Neural cell (in vitro differentiated cells): ENCODE measurements around the gene RNGTT. TPM values are rescaled to one million over a fixed set of nuclear protein-coding genes. Genes with fewer than 3 reads are reported as not detected.

Experiments used
- H2AFZ ChIP-seq: fragments of 200-600, 300-800 bp; sonication (generic), shearing (Covaris generic); 2 replicates; pipeline ENCODE4 v1.6.0; 2014; ENCODE audit warnings: low read depth, mild to moderate bottlenecking, antibody characterized with exemption, low read length, moderate library complexity
- H3F3A ChIP-seq: fragments of 200-600 bp; shearing (Covaris generic); 2 replicates; pipeline ENCODE4 v1.6.1; 2016; ENCODE audit warnings: mild to moderate bottlenecking, moderate library complexity, mixed read lengths, antibody characterized with exemption, low read length; ENCODE audit not compliant: insufficient read depth, poor library complexity, severe bottlenecking
- H3K27ac ChIP-seq: fragments of 200-600, 300-800 bp; sonication (generic), shearing (Covaris generic); 2 replicates; pipeline ENCODE4 v1.5.1; 2014; ENCODE audit warnings: mild to moderate bottlenecking, low read length, moderate library complexity
- H3K27me3 ChIP-seq: fragments of 300-800, 200-600 bp; sonication (generic), shearing (Covaris generic); 2 replicates; pipeline ENCODE4 v1.6.0; 2014; ENCODE audit warnings: mild to moderate bottlenecking, low read depth, low read length, moderate library complexity; ENCODE audit not compliant: insufficient read depth
- H3K36me3 ChIP-seq: fragments of 300-800, 200-600 bp; sonication (generic), shearing (Covaris generic); 2 replicates; pipeline ENCODE4 v1.5.1; 2014; ENCODE audit warnings: mild to moderate bottlenecking, antibody characterized with exemption, low read length, moderate library complexity; ENCODE audit not compliant: insufficient read depth
- H3K4me2 ChIP-seq: fragments of 300-800, 200-600 bp; sonication (generic), shearing (Covaris generic); 2 replicates; pipeline ENCODE4 v1.6.0; 2014; ENCODE audit warnings: mild to moderate bottlenecking, low read length
- H3K4me3 ChIP-seq: fragments of 300-800, 200-600 bp; sonication (generic), shearing (Covaris generic); 2 replicates; pipeline ENCODE4 v1.5.1; 2014; ENCODE audit warnings: mild to moderate bottlenecking, low read length, moderate library complexity
- H3K79me2 ChIP-seq: fragments of 200-600 bp; shearing (Covaris generic); replicated peaks from 2 replicates; pipeline ENCODE4 v1.6.0; 2014; ENCODE audit warnings: mild to moderate bottlenecking, low read length, moderate library complexity; ENCODE audit not compliant: insufficient read depth
- H3K9ac ChIP-seq: fragments of 300-800, 200-600 bp; sonication (generic), shearing (Covaris generic); 2 replicates; pipeline ENCODE4 v1.6.1; 2016; ENCODE audit warnings: mild to moderate bottlenecking, low read length, mixed read lengths
- H3K9me2 ChIP-seq: fragments of 200-600 bp; shearing (Covaris generic); 2 replicates; pipeline ENCODE4 v1.6.1; 2016; ENCODE audit warnings: mild to moderate bottlenecking, low read length, mixed read lengths; ENCODE audit not compliant: insufficient read depth
- H3K9me3 ChIP-seq: fragments of 200-600, 300-800 bp; sonication (generic), shearing (Covaris generic); 2 replicates; pipeline ENCODE4 v1.6.1; 2016; ENCODE audit warnings: mild to moderate bottlenecking, mixed run types, low read length, moderate library complexity, mixed read lengths
- H4K20me1 ChIP-seq: fragments of 200-600 bp; shearing (Covaris generic); 2 replicates; pipeline ENCODE4 v1.6.1; 2016; ENCODE audit warnings: mild to moderate bottlenecking, mixed run types; ENCODE audit not compliant: insufficient read depth
- EP300 ChIP-seq: fragments of 450-650 bp; conservative IDR thresholded peaks from 2 replicates; pipeline ENCODE4 v1.6.1; 2014; ENCODE audit warnings: antibody characterized with exemption, mild to moderate bottlenecking, moderate library complexity; ENCODE audit not compliant: poor library complexity, severe bottlenecking
- EZH2 ChIP-seq: fragments of 200-600, 300-800 bp; shearing (Covaris generic), sonication (generic); IDR thresholded peaks from 2 replicates; pipeline ENCODE4 v1.6.1; 2014; ENCODE audit warnings: antibody characterized with exemption, low read length, borderline replicate concordance, mild to moderate bottlenecking; ENCODE audit not compliant: insufficient read depth, poor library complexity, severe bottlenecking
- MXI1 ChIP-seq: fragments of 450-650 bp; conservative IDR thresholded peaks from 2 replicates; pipeline ENCODE4 v1.6.1; 2014; ENCODE audit warnings: antibody characterized with exemption, mild to moderate bottlenecking; ENCODE audit not compliant: poor library complexity, severe bottlenecking
- POLR2AphosphoS5 ChIP-seq: IDR thresholded peaks from 2 replicates; pipeline ENCODE4 v1.6.1; 2012
- RAD21 ChIP-seq: fragments of 450-650 bp; conservative IDR thresholded peaks from 2 replicates; pipeline ENCODE4 v1.6.1; 2014; ENCODE audit warnings: antibody characterized with exemption, mild to moderate bottlenecking, moderate library complexity
- SMC3 ChIP-seq: fragments of 450-650 bp; conservative IDR thresholded peaks from 2 replicates; pipeline ENCODE4 v1.6.1; 2014; ENCODE audit warnings: antibody characterized with exemption, mild to moderate bottlenecking, moderate library complexity; ENCODE audit not compliant: poor library complexity
- TAF1 ChIP-seq: IDR thresholded peaks from 2 replicates; pipeline ENCODE4 v1.6.1; 2012; ENCODE audit warnings: low read depth
- polyA plus RNA-seq: library from polyadenylated mRNA; depleted of rRNA; stranded (reverse); fragments of >200 nt; gene quantifications from 2 replicates; pipeline ENCODE4 v1.2.3, GENCODE V29; 2014
- TF ChIP-seq, protein P1 (sequence below): IDR thresholded peaks from 2 replicates; pipeline ENCODE4 v1.6.1; 2012; ENCODE audit warnings: borderline replicate concordance
- TF ChIP-seq, protein P2 (sequence below): fragments of 450-650 bp; IDR thresholded peaks from 2 replicates; pipeline ENCODE4 v1.5.1; 2014; ENCODE audit warnings: antibody characterized with exemption, mild to moderate bottlenecking, moderate library complexity; ENCODE audit not compliant: poor library complexity, severe bottlenecking

Gene RNGTT
- polyA plus RNA-seq, 1 donor from 2014 or later, result 28.3 TPM

DNA sequence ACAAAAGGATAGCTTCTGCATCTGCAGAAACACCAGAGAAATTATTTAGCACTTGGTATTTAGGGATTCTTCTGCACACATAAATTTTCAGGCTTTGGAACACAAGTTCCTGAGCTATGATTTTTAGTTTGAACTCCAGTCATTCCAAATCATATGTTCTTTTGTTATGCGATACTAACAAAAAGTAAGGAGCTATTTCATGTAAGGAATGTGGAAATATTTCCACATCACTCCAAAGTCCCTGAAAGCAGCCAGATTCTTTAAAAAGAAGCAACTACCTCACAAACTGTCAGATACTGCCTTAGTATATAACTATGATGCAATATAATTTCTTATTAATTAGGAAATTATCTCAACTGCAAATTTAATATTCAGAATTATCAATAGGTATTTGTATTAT, 106.9 kb downstream of the RNGTT start:
- Histone ChIP-seq H3K27me3 (no peaks in the 10 kb centered on the region), H2AFZ (no peak overlapping the region), H3K4me2 (no peak overlapping the region), H3K36me3 (peaks cover 3% of the 10 kb centered on the region), H3K9ac (no peak overlapping the region), H3K27ac (no peak overlapping the region), H3K4me3 (no peak overlapping the region), H4K20me1 (no peaks in the 10 kb centered on the region), H3K9me3 (no peaks in the 10 kb centered on the region), H3K9me2 (no peaks in the 10 kb centered on the region), H3F3A (no peaks in the 10 kb centered on the region), H3K79me2 (no peaks in the 10 kb centered on the region)
- TF ChIP-seq RAD21 (no peak), SMC3 (no peak)
- TF ChIP-seq, protein P1, sequence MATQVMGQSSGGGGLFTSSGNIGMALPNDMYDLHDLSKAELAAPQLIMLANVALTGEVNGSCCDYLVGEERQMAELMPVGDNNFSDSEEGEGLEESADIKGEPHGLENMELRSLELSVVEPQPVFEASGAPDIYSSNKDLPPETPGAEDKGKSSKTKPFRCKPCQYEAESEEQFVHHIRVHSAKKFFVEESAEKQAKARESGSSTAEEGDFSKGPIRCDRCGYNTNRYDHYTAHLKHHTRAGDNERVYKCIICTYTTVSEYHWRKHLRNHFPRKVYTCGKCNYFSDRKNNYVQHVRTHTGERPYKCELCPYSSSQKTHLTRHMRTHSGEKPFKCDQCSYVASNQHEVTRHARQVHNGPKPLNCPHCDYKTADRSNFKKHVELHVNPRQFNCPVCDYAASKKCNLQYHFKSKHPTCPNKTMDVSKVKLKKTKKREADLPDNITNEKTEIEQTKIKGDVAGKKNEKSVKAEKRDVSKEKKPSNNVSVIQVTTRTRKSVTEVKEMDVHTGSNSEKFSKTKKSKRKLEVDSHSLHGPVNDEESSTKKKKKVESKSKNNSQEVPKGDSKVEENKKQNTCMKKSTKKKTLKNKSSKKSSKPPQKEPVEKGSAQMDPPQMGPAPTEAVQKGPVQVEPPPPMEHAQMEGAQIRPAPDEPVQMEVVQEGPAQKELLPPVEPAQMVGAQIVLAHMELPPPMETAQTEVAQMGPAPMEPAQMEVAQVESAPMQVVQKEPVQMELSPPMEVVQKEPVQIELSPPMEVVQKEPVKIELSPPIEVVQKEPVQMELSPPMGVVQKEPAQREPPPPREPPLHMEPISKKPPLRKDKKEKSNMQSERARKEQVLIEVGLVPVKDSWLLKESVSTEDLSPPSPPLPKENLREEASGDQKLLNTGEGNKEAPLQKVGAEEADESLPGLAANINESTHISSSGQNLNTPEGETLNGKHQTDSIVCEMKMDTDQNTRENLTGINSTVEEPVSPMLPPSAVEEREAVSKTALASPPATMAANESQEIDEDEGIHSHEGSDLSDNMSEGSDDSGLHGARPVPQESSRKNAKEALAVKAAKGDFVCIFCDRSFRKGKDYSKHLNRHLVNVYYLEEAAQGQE, result no peak

DNA sequence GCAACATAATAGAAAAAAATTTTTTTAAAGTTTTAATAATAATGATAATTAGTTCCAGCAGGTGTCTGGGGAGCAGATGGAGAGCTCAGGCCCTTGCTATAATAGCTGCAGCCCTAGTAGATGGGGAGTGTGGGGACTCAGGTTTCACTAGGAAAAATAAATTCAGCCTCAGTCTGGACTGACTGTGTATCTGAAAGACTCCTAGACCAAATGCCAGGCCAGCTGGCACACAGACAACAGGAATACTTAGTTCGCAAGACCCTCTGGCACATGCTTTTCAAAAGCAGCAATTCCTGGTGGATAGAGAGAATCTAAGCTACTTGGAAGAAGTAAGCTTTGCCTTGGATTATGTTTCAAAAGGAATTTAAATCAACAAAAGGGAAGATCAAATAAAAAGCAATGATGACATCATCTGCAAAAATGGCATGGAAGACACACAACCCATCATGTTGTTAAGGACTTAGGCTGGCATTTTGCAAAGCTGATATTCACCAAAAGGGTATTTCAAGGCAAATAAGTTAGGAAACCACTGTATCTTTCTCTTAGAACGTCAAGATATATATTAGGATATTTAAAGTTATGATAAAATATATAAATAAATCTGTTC, 107.8 kb downstream of the RNGTT start:
- Histone ChIP-seq H3K9me2 (no peaks in the 10 kb centered on the region), H4K20me1 (no peaks in the 10 kb centered on the region), H3F3A (no peaks in the 10 kb centered on the region), H3K79me2 (no peaks in the 10 kb centered on the region), H2AFZ (no peak overlapping the region), H3K4me3 (no peak overlapping the region), H3K9me3 (no peaks in the 10 kb centered on the region), H3K4me2 (no peak overlapping the region), H3K27me3 (no peaks in the 10 kb centered on the region), H3K9ac (no peak overlapping the region), H3K36me3 (peaks cover 3% of the 10 kb centered on the region), H3K27ac (no peak overlapping the region)
- TF ChIP-seq POLR2AphosphoS5, result no peak
- TF ChIP-seq EZH2, result no peak
- TF ChIP-seq EP300, result no peak
- no peak for TF ChIP-seq TAF1

DNA sequence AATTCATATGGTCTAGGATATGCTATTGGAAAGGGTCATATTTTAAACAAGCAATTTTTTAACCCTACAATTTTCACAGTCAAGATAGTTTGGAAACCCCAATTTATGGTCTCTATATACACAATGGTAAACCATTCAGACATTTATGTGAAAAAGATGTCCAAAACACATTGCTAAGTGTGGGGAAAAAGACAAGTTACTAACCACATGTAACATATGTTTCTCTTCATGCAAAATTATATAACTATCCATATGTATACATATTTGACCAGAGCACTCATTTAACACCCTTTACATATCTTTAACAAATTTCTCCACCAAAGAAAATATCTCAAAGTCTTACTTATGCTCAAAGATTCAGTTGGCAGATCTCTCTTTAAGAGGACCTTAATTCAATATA, 110.6 kb downstream of the RNGTT start:
- no peaks in the 10 kb centered on the region for H3K36me3 ChIP-seq
- H4K20me1 ChIP-seq, result no peaks in the 10 kb centered on the region
- H3K4me2 ChIP-seq, result no peak overlapping the region
- no peaks in the 10 kb centered on the region for H3K9me3 ChIP-seq
- no peak overlapping the region for H3K4me3 ChIP-seq
- H3K27ac ChIP-seq, result no peak overlapping the region
- no peaks in the 10 kb centered on the region for H3K27me3 ChIP-seq
- TF ChIP-seq TAF1, result no peak
- TF ChIP-seq SMC3, result no peak
- no peak for TF ChIP-seq RAD21
- TF ChIP-seq EP300, result no peak
- no peak for TF ChIP-seq POLR2AphosphoS5
- TF ChIP-seq, protein P2, sequence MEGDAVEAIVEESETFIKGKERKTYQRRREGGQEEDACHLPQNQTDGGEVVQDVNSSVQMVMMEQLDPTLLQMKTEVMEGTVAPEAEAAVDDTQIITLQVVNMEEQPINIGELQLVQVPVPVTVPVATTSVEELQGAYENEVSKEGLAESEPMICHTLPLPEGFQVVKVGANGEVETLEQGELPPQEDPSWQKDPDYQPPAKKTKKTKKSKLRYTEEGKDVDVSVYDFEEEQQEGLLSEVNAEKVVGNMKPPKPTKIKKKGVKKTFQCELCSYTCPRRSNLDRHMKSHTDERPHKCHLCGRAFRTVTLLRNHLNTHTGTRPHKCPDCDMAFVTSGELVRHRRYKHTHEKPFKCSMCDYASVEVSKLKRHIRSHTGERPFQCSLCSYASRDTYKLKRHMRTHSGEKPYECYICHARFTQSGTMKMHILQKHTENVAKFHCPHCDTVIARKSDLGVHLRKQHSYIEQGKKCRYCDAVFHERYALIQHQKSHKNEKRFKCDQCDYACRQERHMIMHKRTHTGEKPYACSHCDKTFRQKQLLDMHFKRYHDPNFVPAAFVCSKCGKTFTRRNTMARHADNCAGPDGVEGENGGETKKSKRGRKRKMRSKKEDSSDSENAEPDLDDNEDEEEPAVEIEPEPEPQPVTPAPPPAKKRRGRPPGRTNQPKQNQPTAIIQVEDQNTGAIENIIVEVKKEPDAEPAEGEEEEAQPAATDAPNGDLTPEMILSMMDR, result no peak
- TF ChIP-seq EZH2, result no peak
- TF ChIP-seq, protein P1, result no peak
- no peak for TF ChIP-seq MXI1
- no peaks in the 10 kb centered on the region for H3K79me2 ChIP-seq
- H3F3A ChIP-seq, result no peaks in the 10 kb centered on the region
- no peaks in the 10 kb centered on the region for H3K9me2 ChIP-seq
- H2AFZ ChIP-seq, result no peak overlapping the region
- no peak overlapping the region for H3K9ac ChIP-seq
